ENCODE results near the gene VRK1.

The VRK1 gene

GRCh38 chr14:96776791-96777190, 20.4 kb upstream of the VRK1 start:
- no peaks in the 10 kb centered on the region for H3K4me1 ChIP-seq
- no peak overlapping the region for H3K27ac ChIP-seq
- H3K4me2 ChIP-seq (ENCODE audit: low read length), result no peak overlapping the region
- H3K9ac ChIP-seq, result no peak overlapping the region
- no peaks in the 10 kb centered on the region for H3K9me3 ChIP-seq (ENCODE audit: control insufficient read depth, low read length)
- TF ChIP-seq CTCF (IDR thresholded peaks at IDR 0.05), result no peak
- H3K27me3 ChIP-seq (ENCODE audit: control insufficient read depth, insufficient read depth, low read length), result no peaks in the 10 kb centered on the region
- no peaks in the 10 kb centered on the region for H3K79me2 ChIP-seq
- no peaks in the 10 kb centered on the region for H3K36me3 ChIP-seq (ENCODE audit: control insufficient read depth, insufficient read depth, low read length)
- no peak overlapping the region for H3K4me3 ChIP-seq (ENCODE audit: low read depth, low read length)
- no peak overlapping the region for H2AFZ ChIP-seq

- Histone ChIP-seq H3K36me3 (ENCODE audit: control insufficient read depth, insufficient read depth, low read length) (no peaks in the 10 kb centered on the region), H3K9me3 (ENCODE audit: control insufficient read depth, low read length) (no peaks in the 10 kb centered on the region), H3K4me2 (ENCODE audit: low read length) (no peak overlapping the region), H3K27me3 (ENCODE audit: control insufficient read depth, insufficient read depth, low read length) (no peaks in the 10 kb centered on the region), H3K4me1 (no peaks in the 10 kb centered on the region), H2AFZ (no peak overlapping the region), H3K79me2 (no peaks in the 10 kb centered on the region), H3K27ac (no peak overlapping the region), H3K4me3 (ENCODE audit: low read depth, low read length) (no peak overlapping the region), H3K9ac (no peak overlapping the region)
- TF ChIP-seq CTCF (IDR thresholded peaks at IDR 0.05), result no peak
Measured at GRCh38 chr14:96780500-96780899, 16.7 kb upstream of the VRK1 start.

GRCh38 chr14:96781371-96781770, 15.8 kb upstream of the VRK1 start:
- Histone ChIP-seq H3K4me3 (ENCODE audit: low read depth, low read length) (no peak overlapping the region), H3K79me2 (no peaks in the 10 kb centered on the region), H3K36me3 (ENCODE audit: control insufficient read depth, insufficient read depth, low read length) (no peaks in the 10 kb centered on the region), H3K9ac (no peak overlapping the region), H3K9me3 (ENCODE audit: control insufficient read depth, low read length) (no peaks in the 10 kb centered on the region), H3K27ac (no peak overlapping the region), H3K4me1 (no peaks in the 10 kb centered on the region), H2AFZ (no peak overlapping the region), H3K4me2 (ENCODE audit: low read length) (no peak overlapping the region), H3K27me3 (ENCODE audit: control insufficient read depth, insufficient read depth, low read length) (no peaks in the 10 kb centered on the region)
- no peak for TF ChIP-seq CTCF (IDR thresholded peaks at IDR 0.05)

- no peak overlapping the region for H2AFZ ChIP-seq
- no peaks in the 10 kb centered on the region for H3K9me3 ChIP-seq (ENCODE audit: control insufficient read depth, low read length)
- no peak overlapping the region for H3K4me2 ChIP-seq (ENCODE audit: low read length)
- H3K27me3 ChIP-seq (ENCODE audit: control insufficient read depth, insufficient read depth, low read length), result no peaks in the 10 kb centered on the region
- no peaks in the 10 kb centered on the region for H3K4me1 ChIP-seq
- no peak overlapping the region for H3K27ac ChIP-seq
- H3K79me2 ChIP-seq, result no peaks in the 10 kb centered on the region
- H3K4me3 ChIP-seq (ENCODE audit: low read depth, low read length), result no peak overlapping the region
- no peak for TF ChIP-seq CTCF (IDR thresholded peaks at IDR 0.05)
- no peak overlapping the region for H3K9ac ChIP-seq
- H3K36me3 ChIP-seq (ENCODE audit: control insufficient read depth, insufficient read depth, low read length), result no peaks in the 10 kb centered on the region
Measured at GRCh38 chr14:96782436-96782835, 14.7 kb upstream of the VRK1 start.

- no peak overlapping the region for H3K4me3 ChIP-seq (ENCODE audit: low read depth, low read length)
- no peak overlapping the region for H3K27ac ChIP-seq
- H3K79me2 ChIP-seq, result no peaks in the 10 kb centered on the region
- no peak for TF ChIP-seq CTCF (IDR thresholded peaks at IDR 0.05)
- no peak overlapping the region for H2AFZ ChIP-seq
- no peaks in the 10 kb centered on the region for H3K36me3 ChIP-seq (ENCODE audit: control insufficient read depth, insufficient read depth, low read length)
- H3K9me3 ChIP-seq (ENCODE audit: control insufficient read depth, low read length), result no peaks in the 10 kb centered on the region
- no peaks in the 10 kb centered on the region for H3K4me1 ChIP-seq
- H3K27me3 ChIP-seq (ENCODE audit: control insufficient read depth, insufficient read depth, low read length), result no peaks in the 10 kb centered on the region
- H3K4me2 ChIP-seq (ENCODE audit: low read length), result no peak overlapping the region
- H3K9ac ChIP-seq, result no peak overlapping the region
Measured at GRCh38 chr14:96783043-96783914, 13.9 kb upstream of the VRK1 start.

Measured in parathyroid adenoma (tissue), 2 donors.